ENCODE data around the gene TOLLIP. TPM values are rescaled to one million over a fixed set of nuclear protein-coding genes. Genes with fewer than 3 reads are reported as not detected.

Gene TOLLIP
- total RNA-seq, 2 experiments from 2014 or later: 36.7 to 37.5 TPM

DNA sequence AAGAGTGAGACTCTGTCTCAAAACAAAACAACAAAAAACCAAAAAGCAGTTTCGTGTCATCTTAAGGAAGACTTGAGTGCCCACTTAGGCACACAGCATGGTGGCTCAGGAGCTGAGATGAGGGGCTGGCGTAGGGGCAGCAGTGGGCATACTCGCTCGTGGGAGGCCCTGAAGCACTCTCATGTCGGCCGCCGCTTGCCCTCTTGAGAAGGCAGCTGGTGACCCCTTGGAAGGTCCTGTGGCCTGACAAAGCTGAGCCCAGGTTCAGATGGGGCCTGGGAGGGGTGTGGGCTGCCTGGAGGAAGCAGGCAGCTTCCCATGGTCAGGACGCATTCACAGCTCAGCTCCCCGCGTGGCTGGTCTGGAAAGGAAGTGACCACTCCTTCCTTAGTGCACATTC lies 71.6 kb downstream of the TOLLIP start:
- Mint-ChIP-seq H3K9me3 (peaks cover 2% of the 10 kb centered on the region), H3K4me3 (no peak overlapping the region)
- POLR2A ChIA-PET: no interaction called here

DNA sequence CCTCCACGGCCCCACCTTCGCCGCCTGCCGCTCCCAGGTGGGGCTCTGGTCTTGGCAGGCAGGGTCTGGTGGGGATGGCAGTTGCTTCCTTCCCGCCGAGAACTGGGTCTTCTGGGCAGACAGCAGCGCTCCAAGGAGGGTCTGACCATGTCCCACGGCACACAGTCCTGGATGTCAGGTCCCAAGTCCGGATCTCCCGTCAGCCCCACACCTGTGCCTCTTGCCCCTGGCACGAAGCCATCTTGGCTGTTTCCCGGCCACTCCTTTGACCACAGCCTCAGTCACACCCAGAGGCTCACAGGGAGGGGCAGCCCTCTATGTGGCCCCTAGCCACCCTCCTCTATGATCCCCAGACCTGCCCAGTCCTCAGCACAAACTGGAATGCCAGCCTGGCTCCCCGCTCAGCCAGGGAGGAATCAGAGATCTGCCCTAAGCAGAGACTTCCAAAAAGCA lies 72.3 kb downstream of the TOLLIP start:
- H3K4me1 Mint-ChIP-seq: no peaks in the 10 kb centered on the region

More for the DNA sequence above, 71.6 kb downstream of the TOLLIP start:
- H3K27ac Mint-ChIP-seq: no peak overlapping the region
- no peaks in the 10 kb centered on the region for H3K36me3 Mint-ChIP-seq
- H3K4me1 Mint-ChIP-seq: no peaks in the 10 kb centered on the region
- no peak for ATAC-seq (ENCODE audit: low read depth)
- H3K27me3 Mint-ChIP-seq: no peaks in the 10 kb centered on the region
- no peak for DNase-seq

GRCh38 chr11:1236316-1237127 lies 72.9 kb downstream of the TOLLIP start:
- no peaks in the 10 kb centered on the region for H3K27me3 Mint-ChIP-seq
- DNase-seq (no peak), ATAC-seq (ENCODE audit: low read depth) (no peak)
- POLR2A ChIA-PET: no interaction called here
- H3K27ac Mint-ChIP-seq: no peak overlapping the region
- H3K9me3 Mint-ChIP-seq: no peaks in the 10 kb centered on the region
- no peaks in the 10 kb centered on the region for H3K4me1 Mint-ChIP-seq
- H3K36me3 Mint-ChIP-seq: no peaks in the 10 kb centered on the region
- no peak overlapping the region for H3K4me3 Mint-ChIP-seq

More for the DNA sequence above, 72.3 kb downstream of the TOLLIP start:
- Mint-ChIP-seq H3K4me3 (no peak overlapping the region), H3K27me3 (no peaks in the 10 kb centered on the region), H3K27ac (no peak overlapping the region), H3K9me3 (no peaks in the 10 kb centered on the region), H3K36me3 (no peaks in the 10 kb centered on the region)
- DNase-seq (no peak), ATAC-seq (ENCODE audit: low read depth) (no peak)
- POLR2A ChIA-PET: no interaction called here

- POLR2A ChIA-PET: no interaction called here
- no peaks in the 10 kb centered on the region for H3K9me3 Mint-ChIP-seq
Measured at GRCh38 chr11:1235901-1236315, 73.5 kb downstream of the TOLLIP start.

DNA sequence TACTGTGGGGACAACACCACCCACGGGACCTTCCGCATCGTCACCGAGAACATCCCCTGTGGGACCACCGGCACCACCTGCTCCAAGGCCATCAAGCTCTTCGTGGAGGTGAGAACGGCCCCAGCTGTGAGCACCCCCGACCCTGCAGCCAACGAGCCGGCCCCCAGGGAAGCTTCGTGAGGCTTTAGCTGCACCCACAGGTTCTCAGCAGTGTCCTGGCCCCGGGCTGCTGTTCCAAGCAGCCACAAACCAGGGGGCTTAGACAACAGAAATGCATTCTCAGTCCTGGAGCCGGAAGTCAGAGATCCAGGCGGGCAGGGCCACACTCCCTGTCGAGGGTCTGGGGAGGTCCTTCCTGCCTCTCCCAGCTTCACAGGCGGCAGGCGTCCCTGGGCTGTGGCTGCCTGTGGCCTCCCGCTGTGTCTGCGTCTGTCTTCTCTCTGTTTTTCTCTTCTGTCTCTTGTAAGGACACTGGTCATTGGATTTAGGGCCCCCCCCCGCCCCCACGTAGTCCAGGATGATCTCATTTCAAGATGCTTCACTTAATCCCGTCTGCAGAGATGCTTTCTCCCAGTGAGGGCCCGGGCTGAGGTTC lies 74.0 kb downstream of the TOLLIP start:
- H3K36me3 Mint-ChIP-seq: no peaks in the 10 kb centered on the region

More at GRCh38 chr11:1235901-1236315, 73.5 kb downstream of the TOLLIP start:
- Mint-ChIP-seq H3K4me3 (no peak overlapping the region), H3K36me3 (no peaks in the 10 kb centered on the region), H3K27ac (no peak overlapping the region), H3K4me1 (no peaks in the 10 kb centered on the region), H3K27me3 (no peaks in the 10 kb centered on the region)
- DNase-seq (no peak), ATAC-seq (ENCODE audit: low read depth) (no peak)

DNA sequence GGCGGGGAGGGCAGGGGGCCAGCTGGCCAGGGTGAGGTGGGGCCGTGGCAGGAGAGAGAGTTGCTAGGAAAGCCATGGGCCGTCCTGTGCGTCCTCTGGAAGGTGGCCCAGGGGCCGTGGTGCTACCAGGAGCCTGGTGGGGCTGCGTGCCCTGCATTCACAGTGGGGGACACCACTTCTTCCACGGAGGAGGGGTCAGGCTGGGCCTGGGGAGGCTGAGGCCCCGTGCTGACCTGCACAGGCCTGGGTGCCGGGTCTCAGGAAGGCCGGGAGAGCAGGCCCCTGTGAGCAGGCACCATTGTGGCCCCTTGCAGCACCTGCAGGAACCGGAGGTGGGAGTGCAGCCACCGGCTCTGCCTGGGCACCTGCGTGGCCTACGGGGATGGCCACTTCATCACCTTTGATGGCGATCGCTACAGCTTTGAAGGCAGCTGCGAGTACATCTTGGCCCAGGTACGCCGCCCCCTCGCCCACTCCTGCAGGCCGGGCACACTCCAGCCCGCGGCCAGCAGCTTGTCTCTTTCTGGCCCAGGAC lies 74.6 kb downstream of the TOLLIP start:
- H3K36me3 Mint-ChIP-seq: no peaks in the 10 kb centered on the region
- H3K27me3 Mint-ChIP-seq: no peaks in the 10 kb centered on the region
- POLR2A ChIA-PET: no interaction called here

More for the DNA sequence above, 74.0 kb downstream of the TOLLIP start:
- no peak for ATAC-seq (ENCODE audit: low read depth)
- Mint-ChIP-seq H3K9me3 (no peaks in the 10 kb centered on the region), H3K27me3 (no peaks in the 10 kb centered on the region), H3K4me1 (no peaks in the 10 kb centered on the region), H3K27ac (no peak overlapping the region), H3K4me3 (no peak overlapping the region)
- no peak for DNase-seq
- POLR2A ChIA-PET: no interaction called here

GRCh38 chr11:1234054-1234720 lies 75.2 kb downstream of the TOLLIP start:
- Mint-ChIP-seq H3K27ac (no peak overlapping the region), H3K9me3 (no peaks in the 10 kb centered on the region), H3K27me3 (no peaks in the 10 kb centered on the region), H3K4me1 (no peaks in the 10 kb centered on the region), H3K36me3 (no peaks in the 10 kb centered on the region), H3K4me3 (no peak overlapping the region)
- DNase-seq (no peak), ATAC-seq (ENCODE audit: low read depth) (no peak)
- POLR2A ChIA-PET: no interaction called here

More for the DNA sequence above, 74.6 kb downstream of the TOLLIP start:
- H3K4me3 Mint-ChIP-seq: no peak overlapping the region
- H3K4me1 Mint-ChIP-seq: no peaks in the 10 kb centered on the region
- DNase-seq: no peak
- H3K9me3 Mint-ChIP-seq: no peaks in the 10 kb centered on the region
- no peak overlapping the region for H3K27ac Mint-ChIP-seq
- ATAC-seq (ENCODE audit: low read depth): no peak

- Mint-ChIP-seq H3K9me3 (no peaks in the 10 kb centered on the region), H3K27ac (no peak overlapping the region), H3K36me3 (no peaks in the 10 kb centered on the region), H3K4me1 (no peaks in the 10 kb centered on the region), H3K4me3 (no peak overlapping the region), H3K27me3 (no peaks in the 10 kb centered on the region)
- DNase-seq: no peak
- POLR2A ChIA-PET: no interaction called here
- ATAC-seq (ENCODE audit: low read depth): no peak
Measured at GRCh38 chr11:1233351-1234053, 75.9 kb downstream of the TOLLIP start.

- H3K4me3 Mint-ChIP-seq: no peak overlapping the region
- no peak for ATAC-seq (ENCODE audit: low read depth)
Measured at GRCh38 chr11:1232883-1233321, 76.5 kb downstream of the TOLLIP start.

DNA sequence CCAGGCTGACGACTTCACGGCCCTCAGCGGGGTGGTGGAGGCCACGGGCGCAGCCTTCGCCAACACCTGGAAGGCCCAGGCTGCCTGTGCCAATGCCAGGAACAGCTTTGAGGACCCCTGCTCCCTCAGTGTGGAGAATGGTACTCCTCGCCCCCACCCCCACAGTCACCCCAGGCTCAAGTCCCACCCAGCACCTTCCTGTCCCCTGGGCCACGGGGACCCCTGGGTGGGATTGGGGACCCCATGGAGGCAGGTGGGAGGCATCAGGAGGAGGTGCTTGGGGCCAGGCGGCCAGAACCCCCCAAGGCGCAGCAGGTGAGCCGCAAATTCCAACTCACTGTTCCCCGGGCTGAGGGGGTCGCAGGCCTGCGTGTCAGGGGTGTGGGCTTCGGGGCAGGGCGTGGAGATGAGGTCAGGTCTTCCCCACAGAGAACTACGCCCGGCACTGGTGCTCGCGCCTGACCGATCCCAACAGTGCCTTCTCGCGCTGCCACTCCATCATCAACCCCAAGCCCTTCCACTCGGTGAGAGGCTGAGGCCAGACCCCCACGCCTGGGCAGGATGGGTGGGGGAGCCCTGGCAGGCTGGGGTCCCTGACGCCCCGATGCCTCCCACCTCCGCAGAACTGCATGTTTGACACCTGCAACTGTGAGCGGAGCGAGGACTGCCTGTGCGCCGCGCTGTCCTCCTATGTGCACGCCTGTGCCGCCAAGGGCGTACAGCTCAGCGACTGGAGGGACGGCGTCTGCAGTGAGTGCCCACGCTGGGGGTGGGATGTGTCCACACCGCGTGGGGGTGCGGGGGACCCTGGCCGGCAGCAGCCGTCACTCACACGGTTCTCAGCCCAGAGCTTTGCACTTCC lies 77.2 kb downstream of the TOLLIP start:
- H3K4me3 Mint-ChIP-seq: no peak overlapping the region
- ATAC-seq (ENCODE audit: low read depth) (no peak), DNase-seq (no peak)
- H3K9me3 Mint-ChIP-seq: no peaks in the 10 kb centered on the region
- no peaks in the 10 kb centered on the region for H3K4me1 Mint-ChIP-seq
- H3K36me3 Mint-ChIP-seq: no peaks in the 10 kb centered on the region
- H3K27me3 Mint-ChIP-seq: no peaks in the 10 kb centered on the region
- POLR2A ChIA-PET: no interaction called here
- H3K27ac Mint-ChIP-seq: no peak overlapping the region

More at GRCh38 chr11:1232883-1233321, 76.5 kb downstream of the TOLLIP start:
- no peak overlapping the region for H3K27ac Mint-ChIP-seq
- H3K9me3 Mint-ChIP-seq: no peaks in the 10 kb centered on the region
- no peaks in the 10 kb centered on the region for H3K36me3 Mint-ChIP-seq
- POLR2A ChIA-PET: no interaction called here
- no peaks in the 10 kb centered on the region for H3K27me3 Mint-ChIP-seq
- no peak for DNase-seq
- H3K4me1 Mint-ChIP-seq: no peaks in the 10 kb centered on the region

GRCh38 chr11:1231396-1232020 lies 77.9 kb downstream of the TOLLIP start:
- POLR2A ChIA-PET: no interaction called here
- H3K9me3 Mint-ChIP-seq: no peaks in the 10 kb centered on the region
- no peak for ATAC-seq (ENCODE audit: low read depth)
- DNase-seq: no peak
- no peak overlapping the region for H3K4me3 Mint-ChIP-seq
- H3K36me3 Mint-ChIP-seq: no peaks in the 10 kb centered on the region
- H3K4me1 Mint-ChIP-seq: no peaks in the 10 kb centered on the region
- no peak overlapping the region for H3K27ac Mint-ChIP-seq
- no peaks in the 10 kb centered on the region for H3K27me3 Mint-ChIP-seq

All from activated naive CD8-positive, alpha-beta T cell treated with anti-CD3 and anti-CD28 coated beads, Interleukin-2, amount 10 ng/mL, durations not matched to agents 7 days and 5 days (primary cell).